GM12874 (cell line): ENCODE results near the gene BEND3.

Experiments used
- TF ChIP-seq, protein P1 (sequence below): IDR thresholded peaks from 2 replicates; pipeline ENCODE4 v1.5.1; 2011; ENCODE audit warnings: low read depth, mild to moderate bottlenecking, control low read depth, low read length, moderate library complexity; ENCODE audit not compliant: insufficient read depth

BEND3 gene

DNA sequence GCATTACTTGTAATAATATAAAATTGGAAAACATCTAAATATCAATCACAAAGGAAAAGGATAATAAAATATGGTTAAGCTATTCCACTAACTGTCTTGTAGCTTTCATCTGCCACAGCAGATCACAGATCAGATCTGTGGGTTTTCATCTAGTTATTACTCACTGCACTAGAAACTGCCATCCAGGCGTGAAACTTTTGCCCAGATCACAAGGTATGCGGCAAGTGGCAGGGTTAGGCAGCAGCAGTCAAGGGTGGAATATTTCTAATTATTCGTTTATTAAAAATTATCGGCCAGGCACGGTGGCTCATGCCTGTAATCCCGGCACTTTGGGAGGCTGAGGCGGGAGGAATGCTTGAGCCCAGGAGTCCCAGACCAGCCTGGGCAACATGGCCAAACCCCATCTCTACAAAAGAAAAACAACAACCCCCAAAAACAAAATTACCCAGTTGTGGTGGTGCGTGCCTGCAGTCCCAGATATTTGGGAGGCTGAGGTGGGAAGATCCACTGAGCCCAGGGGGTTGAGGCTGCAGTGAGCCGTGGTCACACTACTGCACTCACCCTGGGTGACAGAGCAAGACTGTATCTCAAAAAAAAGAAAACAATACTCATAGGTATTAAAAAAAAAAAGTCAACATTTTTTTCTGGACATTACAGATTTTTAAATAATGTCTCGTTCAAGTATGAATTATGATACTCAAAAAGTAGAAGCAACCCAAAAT, 32.1 kb downstream of the BEND3 start:
- TF ChIP-seq, protein P1, sequence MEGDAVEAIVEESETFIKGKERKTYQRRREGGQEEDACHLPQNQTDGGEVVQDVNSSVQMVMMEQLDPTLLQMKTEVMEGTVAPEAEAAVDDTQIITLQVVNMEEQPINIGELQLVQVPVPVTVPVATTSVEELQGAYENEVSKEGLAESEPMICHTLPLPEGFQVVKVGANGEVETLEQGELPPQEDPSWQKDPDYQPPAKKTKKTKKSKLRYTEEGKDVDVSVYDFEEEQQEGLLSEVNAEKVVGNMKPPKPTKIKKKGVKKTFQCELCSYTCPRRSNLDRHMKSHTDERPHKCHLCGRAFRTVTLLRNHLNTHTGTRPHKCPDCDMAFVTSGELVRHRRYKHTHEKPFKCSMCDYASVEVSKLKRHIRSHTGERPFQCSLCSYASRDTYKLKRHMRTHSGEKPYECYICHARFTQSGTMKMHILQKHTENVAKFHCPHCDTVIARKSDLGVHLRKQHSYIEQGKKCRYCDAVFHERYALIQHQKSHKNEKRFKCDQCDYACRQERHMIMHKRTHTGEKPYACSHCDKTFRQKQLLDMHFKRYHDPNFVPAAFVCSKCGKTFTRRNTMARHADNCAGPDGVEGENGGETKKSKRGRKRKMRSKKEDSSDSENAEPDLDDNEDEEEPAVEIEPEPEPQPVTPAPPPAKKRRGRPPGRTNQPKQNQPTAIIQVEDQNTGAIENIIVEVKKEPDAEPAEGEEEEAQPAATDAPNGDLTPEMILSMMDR: no peak

GRCh38 chr6:107082045-107082444, 33.3 kb downstream of the BEND3 start:
- TF ChIP-seq, protein P1: no peak

DNA sequence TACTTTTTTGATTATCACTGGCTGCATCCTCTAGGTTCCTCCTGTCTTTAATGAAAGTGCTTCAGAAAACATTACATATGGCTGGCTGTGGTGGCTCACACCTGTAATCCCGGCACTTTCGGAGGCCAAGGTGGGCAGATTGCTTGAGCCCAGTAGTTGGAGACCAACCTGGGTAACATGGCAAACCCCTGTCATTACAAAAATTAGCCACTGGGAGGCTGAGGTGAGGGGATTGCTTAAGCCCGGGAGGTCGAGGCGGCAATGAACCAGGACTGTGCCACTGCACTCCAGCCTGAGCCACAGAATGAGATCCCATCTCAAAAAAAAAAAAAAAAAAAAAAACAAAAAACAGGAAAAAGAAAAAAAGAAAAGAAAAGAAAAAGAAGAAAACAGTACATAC, 35.3 kb downstream of the BEND3 start:
- TF ChIP-seq, protein P1: peak; percentile 46; the same call in 1 of the 2 replicates

- TF ChIP-seq, protein P1: no peak; the same call in 1 of the 2 replicates
Measured at GRCh38 chr6:107079429-107079828, 35.9 kb downstream of the BEND3 start.

- TF ChIP-seq, protein P1: no peak
Measured at GRCh38 chr6:107077710-107078109, 37.6 kb downstream of the BEND3 start.

- TF ChIP-seq, protein P1: peak; percentile 26; the same call in 1 of the 2 replicates
Measured at GRCh38 chr6:107075951-107076381, 39.3 kb downstream of the BEND3 start.

DNA sequence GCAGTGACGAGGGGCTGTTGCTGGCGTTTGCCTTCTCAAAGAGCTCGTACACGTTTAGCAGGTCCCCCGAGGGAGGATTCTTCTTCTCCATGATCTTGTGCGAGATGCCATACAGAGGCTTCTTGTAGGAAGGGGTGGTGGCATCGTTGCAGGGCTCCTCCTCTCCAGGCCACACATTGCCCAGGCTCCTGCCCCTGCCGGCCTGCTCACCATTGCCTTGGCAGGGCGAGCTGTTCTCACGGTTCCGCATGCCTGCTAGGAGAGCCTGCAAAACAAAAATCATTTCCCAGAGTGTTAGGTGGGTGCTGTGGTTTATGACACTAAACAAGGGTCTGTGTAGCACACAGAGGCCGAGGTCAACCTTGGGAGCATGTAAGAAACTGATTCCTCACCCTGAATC, 44.6 kb downstream of the BEND3 start:
- TF ChIP-seq, protein P1: no peak
